HUES64 (cell line): ENCODE measurements around the gene PDZD2.
A peak's percentile ranks its signal among the peaks of the same experiment; 100 is the strongest.

Experiments used
- H3K27ac ChIP-seq: 2 replicates; pipeline ENCODE4 v1.7.0; 2013; ENCODE audit warnings: low read depth, low read length, inconsistent platforms
- H3K27me3 ChIP-seq: 2 replicates; pipeline ENCODE4 v1.6.1; 2013; ENCODE audit warnings: mild to moderate bottlenecking, low read length; ENCODE audit not compliant: insufficient read depth
- H3K36me3 ChIP-seq: 2 replicates; pipeline ENCODE4 v1.6.1; 2013; ENCODE audit warnings: mild to moderate bottlenecking, low read length; ENCODE audit not compliant: insufficient read depth
- H3K4me1 ChIP-seq: 2 replicates; pipeline ENCODE4 v1.6.1; 2013; ENCODE audit warnings: mild to moderate bottlenecking, low read length, moderate library complexity; ENCODE audit not compliant: insufficient read depth
- H3K4me3 ChIP-seq: 2 replicates; pipeline ENCODE4 v1.5.1; 2013; ENCODE audit warnings: mild to moderate bottlenecking, low read length, moderate library complexity
- H3K9ac ChIP-seq: 2 replicates; pipeline ENCODE4 v1.6.1; 2013; ENCODE audit warnings: mild to moderate bottlenecking, low read depth, low read length
- H3K9me3 ChIP-seq: 2 replicates; pipeline ENCODE4 v1.6.1; 2013; ENCODE audit warnings: low read depth, low read length; ENCODE audit not compliant: insufficient read depth
- WGBS: fragments of 150-250, 120-280 bp; methylation state at CpG from one replicate; pipeline ENCODE4 v1.1.7; 2013; ENCODE audit warnings: missing lambda C conversion rate; 5-methylcytosine and 5-hydroxymethylcytosine counted together

PDZD2 gene

DNA sequence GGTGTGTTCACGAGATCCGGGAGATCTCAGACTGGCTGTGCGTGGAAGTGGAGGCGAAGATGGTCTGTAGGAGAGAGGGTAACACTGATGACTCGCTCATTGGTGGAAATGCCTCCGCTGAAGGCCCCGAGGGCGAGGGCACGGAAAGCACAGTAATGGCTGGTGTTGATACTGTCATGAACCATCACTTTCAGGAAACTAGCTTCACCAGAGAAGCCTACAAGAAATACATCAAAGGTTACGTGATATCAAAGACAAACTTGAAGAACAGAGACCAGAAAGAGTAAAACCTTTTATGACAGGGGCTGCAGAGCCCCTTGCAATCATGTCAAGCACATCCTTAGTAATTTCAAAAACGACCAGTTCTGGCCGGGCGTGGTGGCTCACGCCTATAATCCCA, 269.5 kb downstream of the PDZD2 start:
- no peaks in the 10 kb centered on the region for H3K9me3 ChIP-seq
- 97% methylated on average over 14 of the region's 14 CpGs for WGBS

DNA sequence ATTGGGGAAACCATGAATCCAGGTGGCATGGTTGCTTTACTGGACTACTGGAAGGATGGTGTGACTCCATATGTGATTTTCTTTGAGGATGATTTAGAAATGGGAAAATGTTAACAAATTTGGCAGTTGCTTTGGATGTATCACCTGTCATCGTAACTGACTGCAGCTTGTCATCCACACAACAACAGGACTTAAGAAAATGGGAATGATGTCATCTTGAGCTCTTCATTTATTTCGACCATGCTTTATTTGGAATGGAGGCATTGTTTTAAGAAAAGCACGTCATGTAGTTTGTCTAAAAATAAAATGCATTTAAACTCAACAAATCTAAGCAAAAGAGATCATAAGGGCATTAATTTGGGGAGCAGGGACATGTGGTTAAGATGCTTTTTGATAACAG, 270.1 kb downstream of the PDZD2 start:
- H3K4me1 ChIP-seq: peaks cover 7% of the 10 kb centered on the region; the same call in 1 of the 2 replicates
- WGBS: 90% methylated on average over 3 of the region's 3 CpGs

More for the DNA sequence above, 269.5 kb downstream of the PDZD2 start:
- no peak overlapping the region for H3K9ac ChIP-seq
- H3K4me1 ChIP-seq: peaks cover 3% of the 10 kb centered on the region; the same call in 1 of the 2 replicates
- no peaks in the 10 kb centered on the region for H3K27me3 ChIP-seq
- no peaks in the 10 kb centered on the region for H3K36me3 ChIP-seq
- H3K27ac ChIP-seq: no peak overlapping the region
- no peak overlapping the region for H3K4me3 ChIP-seq

DNA sequence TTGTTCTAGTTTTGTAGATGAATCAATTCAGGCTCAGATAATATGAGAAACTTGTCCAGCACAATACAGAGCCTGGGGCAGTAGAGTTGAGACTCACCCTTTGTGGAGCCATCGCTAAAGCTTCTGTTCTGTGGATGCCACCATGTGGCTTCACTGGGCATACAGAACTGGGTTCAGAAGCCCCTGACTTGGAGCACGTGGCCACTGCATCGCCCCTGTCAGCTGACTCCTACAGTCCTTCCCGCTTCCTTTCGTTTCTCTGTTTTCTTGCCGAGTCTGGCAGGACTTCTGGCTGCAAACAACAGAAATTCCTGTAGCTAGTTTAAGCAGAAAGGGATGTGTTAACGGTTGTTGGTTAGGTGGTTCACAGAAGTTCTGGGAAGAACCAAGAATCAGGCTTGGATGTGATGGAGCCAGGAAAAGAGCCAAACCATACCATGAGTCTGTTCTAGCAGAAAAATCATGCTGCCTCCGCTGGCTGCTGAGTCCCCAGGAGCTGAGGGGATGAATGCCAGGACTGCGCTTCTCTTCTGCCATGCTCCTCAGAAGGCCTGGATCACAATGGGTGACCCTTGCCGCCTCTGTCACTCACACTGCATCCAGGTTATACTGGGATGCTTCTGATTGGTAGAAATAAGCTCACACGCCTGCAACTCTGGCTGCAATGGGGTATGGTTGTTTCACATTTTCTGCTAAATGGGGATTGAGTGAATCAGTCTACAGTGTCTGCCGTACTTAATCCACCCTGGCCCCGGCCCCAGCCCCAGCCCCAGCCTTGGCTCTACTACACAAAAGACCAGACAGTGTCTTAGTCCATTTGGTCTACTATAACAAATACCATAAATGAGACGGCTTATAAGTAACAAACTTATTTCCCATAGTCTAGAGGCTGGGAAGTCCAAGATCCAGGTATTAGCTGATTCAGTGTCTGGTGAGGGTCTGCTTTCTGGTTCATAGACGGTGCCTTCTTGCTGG, 272.6 kb downstream of the PDZD2 start:
- WGBS: 89% methylated on average over 15 of the region's 15 CpGs
- H3K27me3 ChIP-seq: no peaks in the 10 kb centered on the region
- no peak overlapping the region for H3K4me3 ChIP-seq
- H3K4me1 ChIP-seq: peaks cover 7% of the 10 kb centered on the region; the same call in 1 of the 2 replicates
- H3K9me3 ChIP-seq: no peaks in the 10 kb centered on the region
- no peaks in the 10 kb centered on the region for H3K36me3 ChIP-seq
- no peak overlapping the region for H3K9ac ChIP-seq
- H3K27ac ChIP-seq: no peak overlapping the region

More for the DNA sequence above, 270.1 kb downstream of the PDZD2 start:
- Histone ChIP-seq H3K27ac (no peak overlapping the region), H3K4me3 (no peak overlapping the region), H3K9me3 (no peaks in the 10 kb centered on the region), H3K27me3 (no peaks in the 10 kb centered on the region), H3K9ac (no peak overlapping the region), H3K36me3 (no peaks in the 10 kb centered on the region)

DNA sequence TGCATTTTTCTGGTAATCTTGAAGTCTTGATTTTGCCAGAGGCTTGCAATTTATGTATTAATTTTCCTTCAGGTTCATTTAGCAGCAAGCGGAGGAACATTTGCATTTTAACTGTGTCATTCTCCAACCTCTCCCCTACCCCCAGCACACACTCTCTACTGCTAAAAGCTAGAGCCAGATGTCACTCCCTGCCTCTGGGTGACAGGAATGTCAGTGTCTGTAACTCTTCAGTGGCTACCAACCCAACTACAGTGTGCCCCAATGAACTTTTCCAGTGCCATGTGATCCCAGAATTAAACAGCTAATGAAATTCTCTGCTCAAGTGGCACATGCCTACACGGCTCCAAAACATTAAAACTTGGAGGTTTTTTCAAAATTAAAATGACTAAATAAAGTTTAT, 274.9 kb downstream of the PDZD2 start:
- no peak overlapping the region for H3K9ac ChIP-seq
- 85% methylated on average over 2 of the region's 2 CpGs for WGBS
- H3K4me1 ChIP-seq: peaks cover 7% of the 10 kb centered on the region; the same call in 1 of the 2 replicates
- no peaks in the 10 kb centered on the region for H3K36me3 ChIP-seq
- no peaks in the 10 kb centered on the region for H3K27me3 ChIP-seq
- no peak overlapping the region for H3K4me3 ChIP-seq
- no peaks in the 10 kb centered on the region for H3K9me3 ChIP-seq
- no peak overlapping the region for H3K27ac ChIP-seq

DNA sequence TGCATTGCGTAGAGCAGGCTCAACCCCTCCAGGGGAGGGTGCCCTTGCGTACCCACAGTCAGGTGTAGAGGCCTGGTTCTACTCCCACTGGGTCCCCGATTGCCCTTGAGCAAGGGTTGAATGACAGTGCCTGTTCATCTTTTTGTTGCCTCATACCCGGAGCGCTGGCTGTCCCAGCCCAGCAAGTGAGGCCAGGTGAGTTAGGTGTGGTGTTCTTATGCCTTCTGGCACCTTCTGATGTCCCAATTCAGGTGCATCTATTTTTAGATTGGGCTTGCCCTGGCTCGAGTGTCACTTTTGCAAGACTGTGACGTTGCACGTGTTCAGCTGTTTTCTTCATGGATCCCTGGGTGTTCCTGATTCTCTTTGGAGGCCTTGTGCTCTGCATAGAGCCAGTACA, 277.4 kb downstream of the PDZD2 start:
- Histone ChIP-seq H3K36me3 (no peaks in the 10 kb centered on the region), H3K9ac (no peak overlapping the region), H3K27ac (no peak overlapping the region), H3K4me1 (peaks cover 7% of the 10 kb centered on the region; the same call in 1 of the 2 replicates), H3K4me3 (no peak overlapping the region), H3K9me3 (no peaks in the 10 kb centered on the region), H3K27me3 (no peaks in the 10 kb centered on the region)
- WGBS: 97% methylated on average over 8 of the region's 8 CpGs

DNA sequence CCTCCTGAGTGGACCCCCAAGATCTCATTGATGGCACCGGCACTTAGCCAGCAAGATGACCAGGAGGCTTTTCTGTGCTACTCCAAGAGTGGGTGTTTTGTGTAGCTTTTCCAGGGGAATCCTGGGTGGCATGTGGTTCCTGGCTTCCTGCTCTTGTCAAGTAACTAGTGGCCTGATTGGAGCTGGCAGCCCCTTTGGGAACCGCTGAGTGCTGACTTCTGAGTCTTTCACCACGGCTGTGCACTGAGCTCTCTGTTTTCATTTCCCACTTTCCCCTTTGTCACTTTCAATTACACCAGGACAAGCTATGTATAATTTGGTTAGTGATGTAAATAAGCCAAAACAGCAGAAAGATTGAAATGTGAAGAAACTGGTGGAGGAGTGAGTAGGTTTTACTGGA, 279.8 kb downstream of the PDZD2 start:
- Histone ChIP-seq H3K4me3 (no peak overlapping the region), H3K9me3 (no peaks in the 10 kb centered on the region), H3K9ac (no peak overlapping the region), H3K27ac (no peak overlapping the region), H3K27me3 (no peaks in the 10 kb centered on the region), H3K4me1 (peaks cover 9% of the 10 kb centered on the region), H3K36me3 (no peaks in the 10 kb centered on the region)
- WGBS: 92% methylated on average over 3 of the region's 3 CpGs

DNA sequence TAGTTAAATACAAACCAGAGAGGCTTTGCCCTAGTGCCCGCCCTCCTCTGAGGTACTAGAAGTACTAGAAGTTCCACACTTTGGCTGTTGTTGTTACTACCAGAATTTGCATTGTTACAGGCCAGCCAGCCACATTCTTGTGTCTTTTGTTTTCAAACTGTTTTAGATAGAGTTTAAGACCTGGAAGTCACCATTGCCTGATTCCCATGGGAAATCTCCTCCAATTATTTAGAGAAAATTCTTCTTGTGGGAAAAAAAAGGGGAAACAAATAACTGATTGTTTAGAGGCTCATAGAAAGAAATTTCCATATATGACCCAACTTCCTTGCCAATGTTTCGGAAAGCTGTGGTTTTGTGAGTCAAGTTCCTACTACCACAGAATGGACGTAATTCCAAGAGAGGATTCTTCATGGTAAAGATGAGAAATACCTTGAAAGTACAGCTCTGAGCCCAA, 282.9 kb downstream of the PDZD2 start:
- H3K27me3 ChIP-seq: no peaks in the 10 kb centered on the region
- peak overlapping the region; percentile 10; the same call in 1 of the 2 replicates for H3K27ac ChIP-seq

DNA sequence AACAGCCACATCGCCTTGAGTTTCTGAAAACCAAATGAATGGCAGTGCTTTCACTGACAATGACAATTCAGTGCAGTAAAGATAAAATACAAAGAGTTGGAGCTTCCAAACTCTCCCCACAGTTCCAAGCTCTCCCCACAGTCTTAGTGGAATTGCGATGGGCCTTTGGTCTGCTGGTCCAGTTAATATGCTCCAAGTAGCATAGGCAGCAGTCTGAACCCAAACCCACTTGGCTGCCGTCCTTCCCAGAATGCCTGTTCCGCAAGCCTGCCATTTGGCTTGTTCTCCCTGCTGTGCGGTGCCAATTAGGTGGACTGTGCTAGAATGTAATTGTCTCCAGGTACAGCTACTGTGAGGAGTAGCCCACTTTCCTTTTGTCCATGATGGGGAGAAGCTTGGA, 285.1 kb downstream of the PDZD2 start:
- no peak overlapping the region for H3K9ac ChIP-seq
- H3K27ac ChIP-seq: no peak overlapping the region
- H3K9me3 ChIP-seq: no peaks in the 10 kb centered on the region
- H3K4me1 ChIP-seq: peaks cover 8% of the 10 kb centered on the region
- H3K36me3 ChIP-seq: no peaks in the 10 kb centered on the region
- H3K27me3 ChIP-seq: no peaks in the 10 kb centered on the region
- WGBS: 96% methylated on average over 5 of the region's 5 CpGs
- H3K4me3 ChIP-seq: no peak overlapping the region

More for the DNA sequence above, 282.9 kb downstream of the PDZD2 start:
- Histone ChIP-seq H3K4me3 (no peak overlapping the region), H3K36me3 (no peaks in the 10 kb centered on the region), H3K4me1 (peaks cover 8% of the 10 kb centered on the region), H3K9ac (no peak overlapping the region), H3K9me3 (no peaks in the 10 kb centered on the region)
- 89% methylated on average over 3 of the region's 3 CpGs for WGBS

DNA sequence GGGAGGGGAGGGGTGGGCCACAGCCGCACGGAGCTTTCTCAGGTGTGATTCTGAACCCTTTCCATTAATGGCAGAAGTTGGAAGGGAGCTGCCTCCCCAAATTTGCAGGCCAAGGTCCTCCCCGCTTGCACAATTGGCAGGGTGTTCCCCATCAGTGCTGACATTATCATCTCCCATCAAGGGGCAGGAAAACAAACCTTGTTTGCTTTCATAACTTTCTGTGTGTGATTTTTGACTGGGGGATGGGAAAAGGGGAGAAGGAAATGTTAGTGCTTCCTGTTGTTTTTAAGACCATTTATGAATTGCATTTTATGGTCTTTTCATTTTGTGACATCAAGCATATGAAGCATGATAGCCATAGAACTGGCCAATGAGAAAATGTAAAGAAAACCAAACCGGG, 292.9 kb downstream of the PDZD2 start:
- Histone ChIP-seq H3K4me1 (peaks cover 9% of the 10 kb centered on the region; the same call in 1 of the 2 replicates), H3K9ac (no peak overlapping the region), H3K9me3 (no peaks in the 10 kb centered on the region), H3K27ac (no peak overlapping the region), H3K4me3 (no peak overlapping the region), H3K27me3 (no peaks in the 10 kb centered on the region), H3K36me3 (no peaks in the 10 kb centered on the region)
- whole genome bisulfite sequencing: 93% methylated on average over 4 of the region's 4 CpGs

DNA sequence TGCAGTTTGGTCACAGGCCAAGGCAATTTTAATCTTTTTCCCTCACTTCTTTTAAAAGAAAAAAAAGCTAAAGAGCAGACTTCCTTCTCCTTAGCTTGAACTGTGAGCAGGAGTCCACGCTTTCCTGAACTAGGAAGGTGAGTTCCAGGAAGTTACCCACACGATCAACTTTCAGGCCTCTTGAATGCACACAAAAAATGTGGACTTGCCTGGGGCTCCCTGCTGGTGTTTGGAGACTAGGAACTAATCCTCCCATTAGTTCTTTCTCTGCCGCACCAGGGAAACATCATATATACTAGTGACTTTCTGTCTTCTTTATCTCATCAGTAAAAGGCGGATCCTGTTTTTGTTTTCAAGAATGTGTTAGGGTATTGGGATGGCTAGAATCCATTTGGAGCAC, 295.2 kb downstream of the PDZD2 start:
- Histone ChIP-seq H3K27me3 (no peaks in the 10 kb centered on the region), H3K9me3 (no peaks in the 10 kb centered on the region)
- WGBS: 65% methylated on average over 4 of the region's 4 CpGs

DNA sequence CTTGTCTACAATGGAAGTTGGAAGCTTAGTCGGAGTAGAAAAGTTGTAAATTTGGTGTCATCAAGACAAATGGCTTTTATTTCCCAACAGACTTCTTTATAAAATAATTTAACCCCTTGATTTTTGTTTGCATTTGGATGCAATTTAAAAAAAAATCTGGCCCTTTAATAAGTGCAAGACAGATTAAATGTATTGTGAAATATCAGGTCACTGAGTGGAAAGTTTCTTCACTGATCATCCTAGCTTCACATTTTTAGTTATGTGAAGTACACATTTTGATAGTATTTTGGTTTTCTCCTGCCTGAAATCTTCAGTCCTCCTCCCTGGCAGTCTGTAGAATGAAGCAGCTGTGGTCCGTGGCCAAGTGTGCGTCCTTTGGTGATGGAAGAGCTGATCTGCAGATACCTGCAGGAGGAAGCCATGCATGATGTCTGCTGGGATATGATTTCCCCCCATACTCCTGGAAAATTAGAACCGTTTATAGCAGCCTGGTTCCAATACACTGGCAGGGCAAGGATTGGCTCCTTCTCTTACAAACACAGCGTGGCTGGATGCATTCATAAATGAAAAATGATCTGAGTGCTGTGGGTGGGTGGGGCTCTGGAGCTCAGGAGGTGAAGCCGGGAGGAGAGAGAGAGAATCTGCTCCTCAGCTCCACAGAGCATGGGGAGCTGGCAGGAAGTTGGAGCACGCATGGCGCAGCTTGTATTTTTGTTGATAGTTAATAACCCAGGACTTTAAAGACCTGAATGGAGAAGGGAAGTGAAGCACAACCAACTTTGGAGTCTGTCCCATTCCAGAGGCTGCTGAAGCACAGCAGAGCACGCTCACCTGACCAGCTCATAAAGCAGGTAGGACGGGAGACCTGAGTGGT, 296.8 kb downstream of the PDZD2 start:
- Histone ChIP-seq H3K4me3 (no peak overlapping the region), H3K27me3 (no peaks in the 10 kb centered on the region), H3K36me3 (no peaks in the 10 kb centered on the region), H3K27ac (no peak overlapping the region), H3K4me1 (peaks cover 9% of the 10 kb centered on the region; the same call in 1 of the 2 replicates), H3K9me3 (no peaks in the 10 kb centered on the region), H3K9ac (no peak overlapping the region)
- WGBS: 90% methylated on average over 8 of the region's 10 CpGs

More for the DNA sequence above, 295.2 kb downstream of the PDZD2 start:
- Histone ChIP-seq H3K4me1 (peaks cover 9% of the 10 kb centered on the region; the same call in 1 of the 2 replicates), H3K9ac (no peak overlapping the region), H3K36me3 (no peaks in the 10 kb centered on the region), H3K4me3 (no peak overlapping the region), H3K27ac (no peak overlapping the region)
